B cell (primary cell): ENCODE data around the gene HOXD3. TPM values are rescaled to one million over a fixed set of nuclear protein-coding genes. Genes with fewer than 3 reads are reported as not detected.

Experiments
- ATAC-seq: fragments of 200-7000 bp; cut with Tn5 transposase; one replicate; pipeline ENCODE4 v1.10.0; 2021; ENCODE audit warnings: low read depth, mild to moderate bottlenecking, moderate number of reproducible peaks, moderate library complexity
- CTCF ChIA-PET: fragments of 350-600 bp; sonication (Branson Sonifier 250); formaldehyde crosslinking; loops from one replicate; lab custom pipeline; 2021; ENCODE audit warnings: antibody characterized with exemption, inconsistent platforms; lab: Charles Lee
- POLR2A ChIA-PET: fragments of 350-600 bp; sonication (Branson Sonifier 250); formaldehyde crosslinking; loops from one replicate; lab custom pipeline; 2021; ENCODE audit warnings: antibody characterized with exemption; lab: Charles Lee
- DNase-seq: peaks from one replicate; pipeline ENCODE4 v3.0.0; 2013
- H2AFZ ChIP-seq: 2 replicates; pipeline ENCODE4 v1.6.1; 2012; ENCODE audit warnings: mild to moderate bottlenecking, low read depth, low read length; ENCODE audit not compliant: insufficient read depth, poor library complexity, severe bottlenecking
- H3K27ac ChIP-seq, 2 donors: 1 replicate in 1 of 2; 2 replicates in 1 of 2; pipeline ENCODE4 v1.5.1; 2012 to 2013; ENCODE audit warnings: low read length in 2 of 2, mild to moderate bottlenecking in 2 of 2, moderate library complexity in 1 of 2
- H3K27me3 ChIP-seq, 4 experiments: fragments of 200-600 bp in 1 of 4; sonication (generic) in 1 of 4; replicated peaks in 1 of 4; 1 replicate in 2 of 4; 2 replicates in 2 of 4; pipeline versions ENCODE4 v1.6.1 to v1.7.0; 2013 to 2016; ENCODE audit warnings: low read length in 3 of 4, mild to moderate bottlenecking in 2 of 4, mixed read lengths in 1 of 4, moderate library complexity in 1 of 4; ENCODE audit not compliant: insufficient read depth in 4 of 4, control insufficient read depth in 3 of 4; ENCODE audit errors: control extremely low read depth in 1 of 4
- H3K36me3 ChIP-seq, 2 experiments: replicated peaks in 1 of 2; 1 replicate in 1 of 2; 2 replicates in 1 of 2; pipeline versions ENCODE4 v1.6.1 to v1.7.1; 2013; ENCODE audit warnings: low read length in 1 of 2; ENCODE audit not compliant: insufficient read depth in 2 of 2, control insufficient read depth in 1 of 2; ENCODE audit errors: control extremely low read depth in 1 of 2, extremely low read depth in 1 of 2
- H3K4me1 ChIP-seq, 2 donors: fragments of 200-600 bp in 1 of 2; sonication (generic) in 1 of 2; 1 replicate in 1 of 2; 2 replicates in 1 of 2; pipeline versions ENCODE4 v1.5.1 to v1.6.1; 2013 to 2017; ENCODE audit warnings: low read length in 2 of 2; ENCODE audit not compliant: control insufficient read depth in 2 of 2, insufficient read depth in 2 of 2
- H3K4me2 ChIP-seq: replicated peaks from 2 replicates; pipeline ENCODE3; 2012; ENCODE audit warnings: mild to moderate bottlenecking, low read depth, low read length; ENCODE audit not compliant: poor library complexity, severe bottlenecking
- H3K4me3 ChIP-seq, 5 experiments: fragments of 200-600 bp in 1 of 5; sonication (generic) in 1 of 5; 1 replicate in 3 of 5; 2 replicates in 2 of 5; pipeline versions ENCODE4 v1.5.1 to v1.7.0; 2011 to 2016; ENCODE audit warnings: low read length in 4 of 5, mild to moderate bottlenecking in 4 of 5, low read depth in 2 of 5, control low read depth in 1 of 5, moderate library complexity in 1 of 5; ENCODE audit not compliant: insufficient read depth in 1 of 5; ENCODE audit errors: control extremely low read depth in 1 of 5, extremely low read depth in 1 of 5
- H3K79me2 ChIP-seq: fragments of 200-600 bp; sonication (generic); one replicate; pipeline ENCODE4 v1.6.0; 2016; ENCODE audit warnings: low read length; ENCODE audit not compliant: control insufficient read depth, insufficient read depth
- H3K9ac ChIP-seq: fragments of 200-600 bp; sonication (generic); 2 replicates; pipeline ENCODE4 v1.6.1; 2017; ENCODE audit warnings: mild to moderate bottlenecking, low read length, moderate library complexity
- H3K9me3 ChIP-seq, 3 donors: one replicate each; pipeline versions ENCODE4 v1.6.1 to v1.7.1; 2013; ENCODE audit warnings: low read length in 2 of 3; ENCODE audit not compliant: control insufficient read depth in 2 of 3, insufficient read depth in 1 of 3; ENCODE audit errors: control extremely low read depth in 1 of 3
- H4K20me1 ChIP-seq: 2 replicates; pipeline ENCODE4 v1.6.0; 2012; ENCODE audit warnings: mild to moderate bottlenecking, low read length; ENCODE audit not compliant: insufficient read depth, control insufficient read depth, poor library complexity, severe bottlenecking
- H3K27ac Mint-ChIP-seq: one replicate; pipeline ENCODE4 v1.8.0; 2021; ENCODE audit warnings: mixed read lengths
- H3K27me3 Mint-ChIP-seq: one replicate; pipeline ENCODE4 v1.8.0; 2021; ENCODE audit warnings: mixed read lengths
- H3K4me1 Mint-ChIP-seq: one replicate; pipeline ENCODE4 v1.8.0; 2021; ENCODE audit warnings: mixed read lengths
- H3K4me3 Mint-ChIP-seq: one replicate; pipeline ENCODE4 v1.8.0; 2021; ENCODE audit warnings: mixed read lengths
- H3K9me3 Mint-ChIP-seq: one replicate; pipeline ENCODE4 v1.8.0; 2022; ENCODE audit warnings: mixed read lengths; ENCODE audit not compliant: insufficient read depth
- CTCF ChIP-seq: fragments of 200-600 bp; IDR thresholded peaks from one replicate; pipeline ENCODE4 v1.8.0; 2022; ENCODE audit warnings: antibody characterized with exemption, mild to moderate bottlenecking
- EZH2 ChIP-seq: IDR thresholded peaks from 2 replicates; pipeline ENCODE4 v1.6.1; 2012; ENCODE audit warnings: borderline replicate concordance, low read depth, mild to moderate bottlenecking, moderate library complexity, low read length; ENCODE audit not compliant: insufficient read depth, poor library complexity, severe bottlenecking
- WGBS: methylation state at CpG from one replicate; pipeline ENCODE4 v1.1.5; 2013; ENCODE audit warnings: missing lambda C conversion rate; ENCODE audit not compliant: insufficient coverage; 5-methylcytosine and 5-hydroxymethylcytosine counted together
- intact Hi-C: fragments of 100-400 bp; cut with micrococcal nuclease; formaldehyde crosslinking; loops from one replicate; pipeline ENCODE4 v1.10.0; 2022
- polyA plus RNA-seq: library from polyadenylated mRNA; depleted of rRNA; stranded (reverse); fragments of >200 nt; gene quantifications from 2 replicates; pipeline ENCODE4 v1.2.3, GENCODE V29; 2012
- total RNA-seq, 2 donors: library from RNA; stranded (reverse); fragments of 120-200 nt in 1 of 2; gene quantifications; 1 replicate in 1 of 2; 2 replicates in 1 of 2; pipeline versions ENCODE4 v1.2.3 to v1.2.4, GENCODE V29; 2013 to 2022

HOXD3 gene
- total and polyA plus RNA-seq, 2 donors (not counting 1 experiment from before 2014, with no cell fraction given): not detected

- H3K9ac ChIP-seq: no peak overlapping the region
- intact Hi-C loops: no loop called here
- TF ChIP-seq EZH2 (no peak), CTCF (no peak)
- no peak overlapping the region for H3K4me3 ChIP-seq
- no peaks in the 10 kb centered on the region for H4K20me1 ChIP-seq
- no peaks in the 10 kb centered on the region for H3K9me3 ChIP-seq
- H3K36me3 ChIP-seq: no peaks in the 10 kb centered on the region
- no peak overlapping the region for H3K4me3 Mint-ChIP-seq
- peaks cover 71% of the 10 kb centered on the region for H3K27me3 Mint-ChIP-seq
- ATAC-seq: no peak
- WGBS: no CpG with 5 or more reads among the region's 2 CpGs
- H3K27ac Mint-ChIP-seq: no peak overlapping the region
- no peak overlapping the region for H2AFZ ChIP-seq
- H3K9me3 Mint-ChIP-seq: no peaks in the 10 kb centered on the region
- no peak for DNase-seq
- peaks cover 19 to 26% of the 10 kb centered on the region in 2 donors for H3K4me1 ChIP-seq
- H3K27ac ChIP-seq: no peak overlapping the region
- H3K27me3 ChIP-seq: peaks cover 0 to 46% (median 38%) of the 10 kb centered on the region in 4 experiments
- POLR2A ChIA-PET: no interaction called here
- no peaks in the 10 kb centered on the region for H3K79me2 ChIP-seq
- H3K4me1 Mint-ChIP-seq: peaks cover 19% of the 10 kb centered on the region
- CTCF ChIA-PET: no interaction called here
- H3K4me2 ChIP-seq: no peak overlapping the region
These were observed 27.6 kb downstream of the HOXD3 start for GRCh38 chr2:176184749-176185148.

GRCh38 chr2:176186024-176186423 lies 28.9 kb downstream of the HOXD3 start:
- no peak overlapping the region for H3K27ac ChIP-seq
- intact Hi-C loops: no loop called here
- H3K9ac ChIP-seq: no peak overlapping the region
- DNase-seq (no peak), ATAC-seq (no peak)
- H3K36me3 ChIP-seq: no peaks in the 10 kb centered on the region
- peaks cover 20 to 28% of the 10 kb centered on the region in 2 donors for H3K4me1 ChIP-seq
- no peak overlapping the region for H3K4me3 ChIP-seq
- H3K4me2 ChIP-seq: no peak overlapping the region
- Mint-ChIP-seq H3K9me3 (no peaks in the 10 kb centered on the region), H3K27ac (no peak overlapping the region), H3K27me3 (peaks cover 69% of the 10 kb centered on the region), H3K4me1 (peaks cover 24% of the 10 kb centered on the region), H3K4me3 (no peak overlapping the region)
- no peaks in the 10 kb centered on the region for H3K79me2 ChIP-seq
- TF ChIP-seq EZH2 (no peak), CTCF (no peak)
- no peak overlapping the region for H2AFZ ChIP-seq
- POLR2A ChIA-PET: no interaction called here
- peaks cover 0 to 48% (median 37%) of the 10 kb centered on the region in 4 experiments for H3K27me3 ChIP-seq
- no peaks in the 10 kb centered on the region for H3K9me3 ChIP-seq
- WGBS: no CpG with 5 or more reads among the region's 2 CpGs
- CTCF ChIA-PET: interaction anchor here (0.6 to 1.1 kb wide), 2 partner anchors 368 to 1091 kb away, joined by 3 to 5 read pairs; no protein-coding TSS in a partner anchor
- no peaks in the 10 kb centered on the region for H4K20me1 ChIP-seq
